Ishikawa (cell line): ENCODE data around the gene PDZRN3.

ENCODE experiments used
- CEBPB ChIP-seq: IDR thresholded peaks from 2 replicates; pipeline ENCODE4 v1.6.1; 2012
- CREB1 ChIP-seq: IDR thresholded peaks from 2 replicates; pipeline ENCODE4 v1.6.1; 2012; ENCODE audit warnings: low read depth
- EGR1 ChIP-seq: IDR thresholded peaks from 2 replicates; pipeline ENCODE4 v1.6.1; 2012
- EP300 ChIP-seq: IDR thresholded peaks from 2 replicates; pipeline ENCODE4 v1.6.1; 2012; ENCODE audit warnings: borderline replicate concordance
- FOXM1 ChIP-seq: IDR thresholded peaks from 2 replicates; pipeline ENCODE4 v1.6.1; 2012; ENCODE audit warnings: low read depth, borderline replicate concordance
- MAX ChIP-seq: IDR thresholded peaks from 2 replicates; pipeline ENCODE4 v1.6.1; 2012
- NFIC ChIP-seq: IDR thresholded peaks from 2 replicates; pipeline ENCODE4 v1.6.1; 2012
- RAD21 ChIP-seq: IDR thresholded peaks from 2 replicates; pipeline ENCODE4 v1.6.1; 2012; ENCODE audit warnings: low read depth
- REST ChIP-seq: IDR thresholded peaks from 2 replicates; pipeline ENCODE4 v1.6.1; 2012; ENCODE audit warnings: low read depth, mild to moderate bottlenecking
- TAF1 ChIP-seq: IDR thresholded peaks from 2 replicates; pipeline ENCODE4 v1.6.1; 2012; ENCODE audit warnings: low read depth, mild to moderate bottlenecking
- TCF12 ChIP-seq: IDR thresholded peaks from 2 replicates; pipeline ENCODE4 v1.6.1; 2012; ENCODE audit warnings: low read depth
- TEAD4 ChIP-seq: IDR thresholded peaks from 2 replicates; pipeline ENCODE4 v1.6.1; 2012
- YY1 ChIP-seq: IDR thresholded peaks from 2 replicates; pipeline ENCODE4 v1.6.1; 2012; ENCODE audit warnings: low read depth
- ZBTB7A ChIP-seq: IDR thresholded peaks from 2 replicates; pipeline ENCODE4 v1.6.1; 2012; ENCODE audit warnings: low read depth
- TF ChIP-seq, protein P1 (sequence below): IDR thresholded peaks from 2 replicates; pipeline ENCODE4 v1.6.1; 2012

Gene PDZRN3

GRCh38 chr3:73658227-73658626 is 33.5 kb upstream of the PDZRN3 start:
- TF ChIP-seq TAF1: no peak
- TF ChIP-seq FOXM1: no peak
- no peak for TF ChIP-seq ZBTB7A

DNA sequence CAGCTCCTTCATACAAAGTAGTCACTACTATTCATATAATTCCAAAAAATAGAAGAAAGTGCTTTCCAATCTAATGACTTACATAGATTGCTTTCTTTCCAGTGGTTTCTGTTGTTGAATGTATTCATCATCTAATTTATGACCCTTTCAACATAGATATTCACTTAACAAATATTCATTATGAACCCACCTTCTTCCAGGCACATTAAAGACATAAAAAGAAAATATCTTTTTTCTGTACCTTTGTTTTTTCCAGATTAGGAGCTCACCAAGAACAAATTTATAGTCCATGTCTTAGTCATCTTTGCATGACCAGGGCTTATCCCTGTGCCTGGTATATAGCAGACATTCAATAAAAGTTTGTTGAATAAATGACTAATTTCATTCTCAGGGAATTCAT is 32.4 kb upstream of the PDZRN3 start:
- TF ChIP-seq TCF12 (no peak), RAD21 (no peak), REST (no peak), MAX (no peak), EP300 (no peak), EGR1 (no peak), CEBPB (no peak), TAF1 (no peak), TEAD4 (no peak), ZBTB7A (no peak), NFIC (no peak), FOXM1 (no peak), CREB1 (no peak), YY1 (no peak)
- TF ChIP-seq, protein P1, sequence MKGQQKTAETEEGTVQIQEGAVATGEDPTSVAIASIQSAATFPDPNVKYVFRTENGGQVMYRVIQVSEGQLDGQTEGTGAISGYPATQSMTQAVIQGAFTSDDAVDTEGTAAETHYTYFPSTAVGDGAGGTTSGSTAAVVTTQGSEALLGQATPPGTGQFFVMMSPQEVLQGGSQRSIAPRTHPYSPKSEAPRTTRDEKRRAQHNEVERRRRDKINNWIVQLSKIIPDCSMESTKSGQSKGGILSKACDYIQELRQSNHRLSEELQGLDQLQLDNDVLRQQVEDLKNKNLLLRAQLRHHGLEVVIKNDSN: no peak

DNA sequence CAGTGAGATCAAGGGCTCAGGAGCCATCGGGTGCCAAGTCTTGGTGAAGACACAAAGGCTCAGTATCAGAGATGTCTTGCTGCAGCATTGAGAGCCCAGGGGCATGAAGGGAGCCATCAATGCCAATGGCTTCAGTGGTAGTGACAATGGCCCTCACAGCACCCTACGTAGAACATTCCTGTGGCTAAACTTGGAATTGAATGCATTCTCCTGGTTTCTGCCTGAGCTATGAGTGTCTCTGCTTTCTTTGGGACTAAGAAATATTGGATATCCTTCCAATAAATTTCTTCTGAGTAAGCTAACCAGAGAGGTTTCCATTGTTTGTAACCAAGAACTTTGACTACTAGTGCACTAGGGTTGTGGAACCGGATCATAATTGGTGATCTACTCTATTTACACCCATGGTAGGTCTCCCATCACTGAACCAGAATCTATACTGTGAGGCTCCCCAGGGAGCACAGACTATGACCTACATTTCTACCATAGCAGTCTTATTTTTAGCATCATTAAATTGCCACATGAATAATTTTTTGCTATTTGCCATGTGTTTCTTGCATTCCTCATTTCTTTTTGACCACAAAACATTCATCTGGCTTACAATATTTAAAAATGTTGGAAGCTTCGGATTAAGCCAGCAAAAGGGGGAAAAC is 31.6 kb upstream of the PDZRN3 start:
- TF ChIP-seq NFIC: no peak
- TF ChIP-seq MAX: no peak
- TF ChIP-seq TCF12: no peak
- TF ChIP-seq TAF1: no peak
- TF ChIP-seq FOXM1: no peak
- no peak for TF ChIP-seq CEBPB
- TF ChIP-seq EP300: no peak
- TF ChIP-seq RAD21: no peak
- TF ChIP-seq EGR1: no peak

DNA sequence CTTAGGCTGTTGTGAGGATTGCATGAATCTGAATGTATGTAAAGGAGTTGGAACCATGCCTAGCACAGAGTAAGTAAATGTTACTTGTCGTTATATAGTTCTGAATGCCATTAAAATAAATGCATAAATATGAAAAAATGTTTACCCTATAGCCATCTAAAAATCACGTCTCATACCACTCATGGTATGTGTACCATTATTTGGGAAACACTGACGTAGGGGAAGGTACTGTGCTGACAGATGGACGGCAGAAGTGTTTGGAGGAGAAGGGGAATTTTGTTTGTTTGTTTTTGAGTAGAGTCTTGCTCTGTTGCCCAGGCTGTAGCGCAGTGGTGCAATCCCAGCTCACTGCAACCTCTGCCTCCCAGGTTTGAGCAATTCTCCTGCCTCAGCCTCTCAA is 30.5 kb upstream of the PDZRN3 start:
- TF ChIP-seq EP300: no peak
- TF ChIP-seq EGR1: no peak
- no peak for TF ChIP-seq NFIC
- TF ChIP-seq ZBTB7A: no peak
- no peak for TF ChIP-seq TEAD4
- no peak for TF ChIP-seq RAD21
- no peak for TF ChIP-seq TAF1
- no peak for TF ChIP-seq CREB1
- TF ChIP-seq REST: no peak
- no peak for TF ChIP-seq FOXM1
- no peak for TF ChIP-seq TCF12
- TF ChIP-seq MAX: no peak
- no peak for TF ChIP-seq CEBPB

GRCh38 chr3:73653877-73654276 is 29.1 kb upstream of the PDZRN3 start:
- TF ChIP-seq MAX (no peak), TEAD4 (no peak), CREB1 (no peak)
- TF ChIP-seq, protein P1: no peak

GRCh38 chr3:73653351-73653750 is 28.6 kb upstream of the PDZRN3 start:
- TF ChIP-seq CREB1: no peak
- no peak for TF ChIP-seq TEAD4
- TF ChIP-seq, protein P1: no peak
- TF ChIP-seq NFIC: no peak
- no peak for TF ChIP-seq ZBTB7A
- TF ChIP-seq TAF1: no peak
